OCI-LY1 (cell line): ENCODE measurements around the gene WDR62.

Experiments
- CTCF ChIP-seq: fragments of 200-600 bp; sonication (generic), shearing (Covaris generic); IDR thresholded peaks from 2 replicates; pipeline ENCODE4 v1.5.1; 2017; ENCODE audit warnings: mild to moderate bottlenecking, antibody characterized with exemption, low read length, moderate library complexity, mixed read lengths
- EZH2 ChIP-seq: fragments of 200-600 bp; sonication (generic), shearing (Covaris generic); IDR thresholded peaks from 2 replicates; pipeline ENCODE4 v1.8.0; 2017; ENCODE audit warnings: borderline replicate concordance, mixed run types, mild to moderate bottlenecking, antibody characterized with exemption, low read length, moderate library complexity, mixed read lengths

- TF ChIP-seq CTCF, result no peak
- no peak for TF ChIP-seq EZH2
Measured at GRCh38 chr19:36054733-36055686, at the start of gene WDR62.
